ENCODE results near the gene LRRK1. TPM values are rescaled to one million over a fixed set of nuclear protein-coding genes. Genes with fewer than 3 reads are reported as not detected.

LRRK1 gene
- polyA plus RNA-seq, 2 of the 4 experiments (the other 2 are of a cell fraction): 12.2 to 17.7 TPM

DNA sequence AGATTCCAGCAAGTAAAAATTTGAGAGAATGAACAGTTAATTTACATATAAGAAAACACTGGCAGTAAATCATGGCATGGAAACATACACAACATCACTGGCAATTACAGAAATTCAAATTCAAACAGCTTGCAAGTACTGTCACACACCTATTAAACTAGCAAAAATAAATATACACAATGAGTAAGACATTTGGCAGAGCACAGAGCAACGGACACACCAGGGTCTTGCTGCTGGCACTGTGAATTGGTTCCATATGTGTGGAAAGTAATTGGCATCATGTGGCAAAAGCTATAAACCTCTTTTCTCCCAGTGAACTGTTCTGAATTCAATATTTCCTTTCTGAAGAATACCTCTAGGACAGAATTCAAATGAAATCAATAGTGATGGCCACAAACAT lies 78.3 kb downstream of the LRRK1 start (continued):
- TF ChIP-seq, protein P1, sequence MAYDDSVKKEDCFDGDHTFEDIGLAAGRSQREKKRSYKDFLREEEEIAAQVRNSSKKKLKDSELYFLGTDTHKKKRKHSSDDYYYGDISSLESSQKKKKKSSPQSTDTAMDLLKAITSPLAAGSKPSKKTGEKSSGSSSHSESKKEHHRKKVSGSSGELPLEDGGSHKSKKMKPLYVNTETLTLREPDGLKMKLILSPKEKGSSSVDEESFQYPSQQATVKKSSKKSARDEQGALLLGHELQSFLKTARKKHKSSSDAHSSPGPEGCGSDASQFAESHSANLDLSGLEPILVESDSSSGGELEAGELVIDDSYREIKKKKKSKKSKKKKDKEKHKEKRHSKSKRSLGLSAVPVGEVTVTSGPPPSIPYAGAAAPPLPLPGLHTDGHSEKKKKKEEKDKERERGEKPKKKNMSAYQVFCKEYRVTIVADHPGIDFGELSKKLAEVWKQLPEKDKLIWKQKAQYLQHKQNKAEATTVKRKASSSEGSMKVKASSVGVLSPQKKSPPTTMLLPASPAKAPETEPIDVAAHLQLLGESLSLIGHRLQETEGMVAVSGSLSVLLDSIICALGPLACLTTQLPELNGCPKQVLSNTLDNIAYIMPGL (CRISPR knock-in tag; IDR thresholded peaks at IDR 0.05; ENCODE audit: borderline replicate concordance): no peak
- TF ChIP-seq, protein P2, sequence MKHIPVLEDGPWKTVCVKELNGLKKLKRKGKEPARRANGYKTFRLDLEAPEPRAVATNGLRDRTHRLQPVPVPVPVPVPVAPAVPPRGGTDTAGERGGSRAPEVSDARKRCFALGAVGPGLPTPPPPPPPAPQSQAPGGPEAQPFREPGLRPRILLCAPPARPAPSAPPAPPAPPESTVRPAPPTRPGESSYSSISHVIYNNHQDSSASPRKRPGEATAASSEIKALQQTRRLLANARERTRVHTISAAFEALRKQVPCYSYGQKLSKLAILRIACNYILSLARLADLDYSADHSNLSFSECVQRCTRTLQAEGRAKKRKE (CRISPR knock-in tag; IDR thresholded peaks at IDR 0.05; ENCODE audit: low read depth): no peak
- no peak for TF ChIP-seq NFE2L2 (conservative IDR thresholded peaks at IDR 0.05; ENCODE audit: low read length)
- no peak for TF ChIP-seq HDAC2 (IDR thresholded peaks at IDR 0.05)
- no peak for TF ChIP-seq TFCP2L1 (CRISPR knock-in tag; IDR thresholded peaks at IDR 0.05)

DNA sequence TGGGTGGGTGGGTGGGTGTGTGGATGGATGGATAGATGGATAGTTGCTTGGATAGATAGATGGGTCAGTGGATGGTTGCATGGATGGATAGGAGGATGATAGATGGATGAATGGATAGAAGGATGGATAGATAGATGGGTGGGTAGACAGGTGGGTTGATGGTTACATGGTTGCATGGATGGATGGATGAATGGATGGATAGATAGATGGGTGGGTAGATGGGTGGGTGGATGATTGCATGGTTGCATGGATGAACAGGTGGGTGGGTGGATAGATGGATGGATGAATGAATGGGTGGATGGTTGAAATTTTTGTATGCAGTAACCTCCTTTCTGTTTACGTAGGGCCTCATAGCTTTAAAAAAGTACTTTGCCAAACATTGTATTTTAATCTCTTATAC lies 79.5 kb downstream of the LRRK1 start:
- CTCF ChIA-PET: interaction anchor here (1.1 to 23.5 kb wide), 10 partner anchors 8 to 372 kb away, joined by 3 to 950 read pairs (median 3); partner anchors contain the start of gene LRRK1

DNA sequence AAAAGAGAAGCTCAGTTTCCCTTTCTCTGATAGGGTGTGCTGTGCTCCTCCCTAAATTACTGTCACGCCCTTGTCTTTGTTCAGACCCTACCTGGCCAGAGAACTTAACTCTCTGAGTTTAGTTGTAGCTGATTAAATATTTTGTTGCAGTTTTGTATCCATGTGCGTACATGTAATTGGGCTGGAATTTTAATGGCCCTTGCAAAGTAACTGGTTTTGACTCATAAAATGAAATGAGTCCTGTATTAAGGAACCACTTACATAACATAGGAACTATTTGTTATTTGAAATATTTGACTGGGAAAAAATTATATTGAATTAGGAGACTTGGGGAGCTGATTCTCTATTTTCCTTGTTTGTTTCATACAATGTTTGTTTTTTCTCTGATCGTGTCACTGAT lies 80.2 kb downstream of the LRRK1 start:
- no peak overlapping the region for H3K4me2 ChIP-seq
- FAIRE-seq: no peak
- CTCF ChIA-PET: interaction anchor here (1.1 to 23.5 kb wide), 8 partner anchors 8 to 328 kb away, joined by 3 to 950 read pairs (median 4); partner anchors contain the start of gene LRRK1

More for the DNA sequence above, 79.5 kb downstream of the LRRK1 start:
- TF ChIP-seq KDM1A (IDR thresholded peaks at IDR 0.05; ENCODE audit: low read depth) (no peak), JUN (IDR thresholded peaks at IDR 0.05) (no peak), RCOR1 (IDR thresholded peaks at IDR 0.05; ENCODE audit: low read depth, low read length) (no peak), EP300 (IDR thresholded peaks at IDR 0.05) (no peak), CBX8 (IDR thresholded peaks at IDR 0.05) (no peak)
- TF ChIP-seq, protein P3, sequence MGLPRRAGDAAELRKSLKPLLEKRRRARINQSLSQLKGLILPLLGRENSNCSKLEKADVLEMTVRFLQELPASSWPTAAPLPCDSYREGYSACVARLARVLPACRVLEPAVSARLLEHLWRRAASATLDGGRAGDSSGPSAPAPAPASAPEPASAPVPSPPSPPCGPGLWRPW (IDR thresholded peaks at IDR 0.05): no peak
- Histone ChIP-seq H3K4me2 (no peak overlapping the region), H3K4me1 (0 out of 3 replicates have a peak, but pooled peaks cover 6% of the 10 kb centered on the region), H3K4me3 (no peak overlapping the region), H3K9me3 (peaks cover 1% of the 10 kb centered on the region; the same call in 2 of the 3 replicates), H3K27ac (no peak overlapping the region)
- 94% methylated on average over 1 of the region's 1 CpG for WGBS (ENCODE audit: missing lambda C conversion rate)
- POLR2A ChIA-PET: no interaction called here
- ATAC-seq (no peak), FAIRE-seq (no peak), DNase-seq (ENCODE audit: low read depth in 1 of 2, low spot score in 1 of 2) (no peak)

More for the DNA sequence above, 80.2 kb downstream of the LRRK1 start:
- WGBS (ENCODE audit: missing lambda C conversion rate): 68% methylated on average over 3 of the region's 3 CpGs
- POLR2A ChIA-PET: no interaction called here
- H3K4me3 ChIP-seq: no peak overlapping the region
- H3K4me1 ChIP-seq: 0 out of 3 replicates have a peak, but pooled peaks cover 6% of the 10 kb centered on the region
- DNase-seq (ENCODE audit: low read depth in 1 of 2, low spot score in 1 of 2) (no peak), ATAC-seq (no peak)
- no peak for TF ChIP-seq POLR2AphosphoS2 (conservative IDR thresholded peaks at IDR 0.05; ENCODE audit: low read length)
- no peak for TF ChIP-seq TFCP2L1 (CRISPR knock-in tag; IDR thresholded peaks at IDR 0.05)
- TF ChIP-seq EHMT2 (IDR thresholded peaks at IDR 0.05; ENCODE audit: low read depth): no peak
- TF ChIP-seq ZNF302 (CRISPR knock-in tag; IDR thresholded peaks at IDR 0.05): no peak
- no peak for TF ChIP-seq RAD21 (conservative IDR thresholded peaks at IDR 0.05 in 1 of 2, IDR thresholded peaks at IDR 0.05 in 1 of 2)
- no peak for TF ChIP-seq HDAC2 (IDR thresholded peaks at IDR 0.05)
- no peak for TF ChIP-seq ZC3H11A (IDR thresholded peaks at IDR 0.05)
- TF ChIP-seq, protein P4, sequence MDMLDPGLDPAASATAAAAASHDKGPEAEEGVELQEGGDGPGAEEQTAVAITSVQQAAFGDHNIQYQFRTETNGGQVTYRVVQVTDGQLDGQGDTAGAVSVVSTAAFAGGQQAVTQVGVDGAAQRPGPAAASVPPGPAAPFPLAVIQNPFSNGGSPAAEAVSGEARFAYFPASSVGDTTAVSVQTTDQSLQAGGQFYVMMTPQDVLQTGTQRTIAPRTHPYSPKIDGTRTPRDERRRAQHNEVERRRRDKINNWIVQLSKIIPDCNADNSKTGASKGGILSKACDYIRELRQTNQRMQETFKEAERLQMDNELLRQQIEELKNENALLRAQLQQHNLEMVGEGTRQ (IDR thresholded peaks at IDR 0.05): no peak
- no peak for TF ChIP-seq RNF2 (IDR thresholded peaks at IDR 0.05; ENCODE audit: borderline replicate concordance, low read depth)
- no peak for TF ChIP-seq JUNB (IDR thresholded peaks at IDR 0.05)
- TF ChIP-seq CHD2 (IDR thresholded peaks at IDR 0.05; ENCODE audit: low read length, partially characterized antibody): no peak
- TF ChIP-seq, protein P5, sequence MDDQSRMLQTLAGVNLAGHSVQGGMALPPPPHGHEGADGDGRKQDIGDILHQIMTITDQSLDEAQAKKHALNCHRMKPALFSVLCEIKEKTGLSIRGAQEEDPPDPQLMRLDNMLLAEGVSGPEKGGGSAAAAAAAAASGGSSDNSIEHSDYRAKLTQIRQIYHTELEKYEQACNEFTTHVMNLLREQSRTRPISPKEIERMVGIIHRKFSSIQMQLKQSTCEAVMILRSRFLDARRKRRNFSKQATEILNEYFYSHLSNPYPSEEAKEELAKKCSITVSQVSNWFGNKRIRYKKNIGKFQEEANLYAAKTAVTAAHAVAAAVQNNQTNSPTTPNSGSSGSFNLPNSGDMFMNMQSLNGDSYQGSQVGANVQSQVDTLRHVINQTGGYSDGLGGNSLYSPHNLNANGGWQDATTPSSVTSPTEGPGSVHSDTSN (IDR thresholded peaks at IDR 0.05): no peak
- no peak overlapping the region for H3K27ac ChIP-seq
- peaks cover 9% of the 10 kb centered on the region; the same call in 2 of the 3 replicates for H3K9me3 ChIP-seq

All from A549 (cell line).